ENCODE results near the gene FADD.

DNA sequence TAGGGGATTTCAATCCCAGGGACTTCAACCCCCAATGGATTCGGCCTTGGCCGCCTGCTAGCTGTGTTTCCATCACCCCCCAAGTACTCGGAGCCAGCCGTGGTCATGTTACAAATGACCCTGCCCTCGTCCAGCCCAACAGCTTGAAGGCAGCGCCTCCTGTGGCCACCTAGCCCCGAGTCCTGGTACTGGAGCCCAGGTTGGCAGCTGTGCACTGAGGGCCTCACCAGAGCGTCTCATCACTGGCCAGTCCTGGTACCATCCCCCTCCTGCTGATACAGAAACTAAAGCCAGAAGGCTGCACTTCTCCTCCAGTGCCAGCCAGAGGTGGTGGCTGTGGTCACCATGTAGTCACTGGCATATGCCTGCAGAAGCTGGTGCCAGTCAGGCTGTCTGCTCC lies 44.9 kb upstream of the FADD start:
- TF ChIP-seq, protein P1, sequence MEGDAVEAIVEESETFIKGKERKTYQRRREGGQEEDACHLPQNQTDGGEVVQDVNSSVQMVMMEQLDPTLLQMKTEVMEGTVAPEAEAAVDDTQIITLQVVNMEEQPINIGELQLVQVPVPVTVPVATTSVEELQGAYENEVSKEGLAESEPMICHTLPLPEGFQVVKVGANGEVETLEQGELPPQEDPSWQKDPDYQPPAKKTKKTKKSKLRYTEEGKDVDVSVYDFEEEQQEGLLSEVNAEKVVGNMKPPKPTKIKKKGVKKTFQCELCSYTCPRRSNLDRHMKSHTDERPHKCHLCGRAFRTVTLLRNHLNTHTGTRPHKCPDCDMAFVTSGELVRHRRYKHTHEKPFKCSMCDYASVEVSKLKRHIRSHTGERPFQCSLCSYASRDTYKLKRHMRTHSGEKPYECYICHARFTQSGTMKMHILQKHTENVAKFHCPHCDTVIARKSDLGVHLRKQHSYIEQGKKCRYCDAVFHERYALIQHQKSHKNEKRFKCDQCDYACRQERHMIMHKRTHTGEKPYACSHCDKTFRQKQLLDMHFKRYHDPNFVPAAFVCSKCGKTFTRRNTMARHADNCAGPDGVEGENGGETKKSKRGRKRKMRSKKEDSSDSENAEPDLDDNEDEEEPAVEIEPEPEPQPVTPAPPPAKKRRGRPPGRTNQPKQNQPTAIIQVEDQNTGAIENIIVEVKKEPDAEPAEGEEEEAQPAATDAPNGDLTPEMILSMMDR (IDR thresholded peaks at IDR 0.05), result no peak
- TF ChIP-seq POLR2A (IDR thresholded peaks at IDR 0.05), result no peak

Data from body of pancreas (tissue), 4 donors.